M059J (cell line): Measurements from ENCODE around the gene CACNA1B. TPM values are rescaled to one million over a fixed set of nuclear protein-coding genes. Genes with fewer than 3 reads are reported as not detected.
"Not testable (repeated sequence)": the region's sequence is repeated elsewhere in the genome, so short reads cannot be mapped to it uniquely, and the experiment has no call there.

Experiments used
- DNase-seq: peaks from one replicate; pipeline ENCODE4 v3.0.0-alpha.2; 2012; ENCODE audit warnings: low read depth
- total RNA-seq: library from RNA; depleted of rRNA; stranded (reverse); fragments of >200 nt; shearing (Covaris generic); gene quantifications from 2 replicates; pipeline ENCODE4 v1.2.3, GENCODE V29; 2014

Gene CACNA1B
- total RNA-seq, 1 experiment from 2014 or later: not detected

DNA sequence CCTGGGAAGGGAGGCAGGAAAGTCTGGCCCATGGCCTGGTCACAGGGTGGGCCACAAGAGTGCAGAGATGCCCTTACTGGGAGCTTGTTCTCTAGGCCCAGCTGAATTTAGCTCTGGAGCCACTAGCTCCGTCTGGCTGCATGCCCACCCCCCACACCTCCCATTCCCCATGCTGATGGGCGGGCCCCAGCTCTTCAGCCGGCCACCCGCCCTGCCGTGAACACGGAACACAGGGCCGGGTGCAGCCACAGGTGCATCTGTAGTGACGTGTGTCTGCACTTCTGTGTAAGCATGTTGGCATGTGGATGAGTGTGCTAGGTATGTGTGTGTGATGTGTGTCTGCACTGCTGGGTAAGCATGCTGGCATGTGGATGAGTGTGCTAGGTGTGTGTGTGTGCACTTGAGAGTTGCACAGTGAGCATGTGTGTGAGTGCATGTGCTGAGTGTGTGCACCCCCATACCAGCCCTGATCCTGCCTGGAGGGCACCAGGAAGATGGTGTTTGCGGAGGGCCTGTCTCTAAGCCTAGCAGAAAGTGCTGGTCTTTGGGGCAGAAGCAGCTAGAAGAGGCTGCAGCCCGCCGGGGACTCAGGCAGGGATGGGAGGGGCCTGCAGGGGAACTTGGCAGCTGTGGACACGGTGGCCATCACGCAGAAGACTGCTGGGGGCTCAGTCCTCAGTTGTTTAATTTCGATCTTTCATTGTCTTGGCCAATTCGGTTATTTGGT lies 136.4 kb downstream of the CACNA1B start:
- DNase-seq: no peak

- DNase-seq: no peak
These were observed 137.0 kb downstream of the CACNA1B start for GRCh38 chr9:138014563-138014945.

- no peak for DNase-seq
These were observed 137.6 kb downstream of the CACNA1B start for GRCh38 chr9:138015021-138015829.

- no peak for DNase-seq
These were observed 139.0 kb downstream of the CACNA1B start for GRCh38 chr9:138016406-138017187.

- DNase-seq: no peak
These were observed 139.6 kb downstream of the CACNA1B start for GRCh38 chr9:138017200-138017599.

GRCh38 chr9:138019514-138019913 lies 141.9 kb downstream of the CACNA1B start:
- DNase-seq: not testable (repeated sequence)

DNA sequence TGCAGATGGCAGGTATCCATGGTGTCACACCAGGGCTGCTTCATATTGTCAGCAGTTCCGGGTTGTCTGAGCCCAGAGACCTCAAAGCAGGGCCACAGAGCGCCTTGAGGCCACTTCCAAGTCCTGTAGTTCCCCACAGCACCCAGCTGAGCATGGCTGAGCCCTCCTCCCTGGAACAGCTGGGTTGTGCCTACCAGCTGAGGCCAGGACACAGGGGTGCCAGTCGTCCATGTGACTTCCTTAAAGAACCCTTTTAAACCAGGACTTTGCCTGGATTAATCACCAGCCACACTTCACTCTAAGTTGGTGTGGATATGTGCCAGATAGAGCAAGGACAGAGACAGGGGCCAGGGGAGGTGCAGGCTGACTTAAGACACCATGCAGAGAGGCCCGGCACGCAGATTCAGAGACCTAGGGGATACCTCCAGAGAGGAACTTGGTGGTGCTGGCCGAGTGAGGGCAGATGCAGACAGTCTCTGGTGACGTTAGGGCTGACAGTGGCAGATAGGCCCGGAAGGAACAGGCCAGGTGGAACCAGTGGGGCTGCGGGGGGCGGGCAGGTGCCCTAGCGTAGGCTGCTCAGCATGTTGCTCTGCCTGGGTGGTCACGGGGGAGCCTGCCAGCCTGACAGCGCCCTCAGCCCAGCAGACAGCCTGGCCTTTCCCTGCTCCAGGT lies 142.7 kb downstream of the CACNA1B start:
- DNase-seq: no peak

GRCh38 chr9:138020795-138021182 lies 143.2 kb downstream of the CACNA1B start:
- no peak for DNase-seq

GRCh38 chr9:138021251-138022056 lies 143.9 kb downstream of the CACNA1B start:
- DNase-seq: no peak

DNA sequence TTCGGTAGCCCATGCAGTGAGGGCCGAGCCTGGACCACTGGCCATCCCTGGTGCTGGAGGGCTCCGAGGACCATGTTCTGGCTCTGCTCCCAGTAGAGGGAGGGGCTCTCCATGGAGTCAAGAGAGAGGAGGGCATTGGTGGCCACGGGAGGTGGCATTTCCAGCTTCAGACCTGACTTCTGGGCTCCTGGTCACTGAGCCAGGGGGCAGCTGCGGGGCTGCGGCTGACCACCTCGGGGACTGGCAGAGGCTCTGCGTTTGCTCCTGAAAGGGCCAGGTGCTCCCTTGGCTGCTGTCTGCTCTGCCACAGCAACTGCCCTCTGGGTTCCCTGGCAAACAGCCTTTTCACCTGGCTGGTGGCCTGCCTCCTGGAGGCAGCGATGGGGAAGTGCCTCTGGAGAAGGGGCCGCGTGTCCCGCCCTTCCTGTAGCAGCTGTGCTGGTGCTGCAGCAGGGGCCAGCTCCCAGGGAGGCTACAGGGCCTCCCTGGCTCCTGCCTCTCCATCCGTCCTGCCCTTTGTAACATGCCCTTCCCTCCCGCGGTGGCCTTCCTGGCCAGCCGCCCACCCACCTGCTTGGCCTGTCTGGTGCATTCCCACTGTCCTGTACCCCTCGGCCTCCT lies 144.6 kb downstream of the CACNA1B start:
- DNase-seq: no peak

- no peak for DNase-seq
These were observed 145.3 kb downstream of the CACNA1B start for GRCh38 chr9:138022756-138023393.

DNA sequence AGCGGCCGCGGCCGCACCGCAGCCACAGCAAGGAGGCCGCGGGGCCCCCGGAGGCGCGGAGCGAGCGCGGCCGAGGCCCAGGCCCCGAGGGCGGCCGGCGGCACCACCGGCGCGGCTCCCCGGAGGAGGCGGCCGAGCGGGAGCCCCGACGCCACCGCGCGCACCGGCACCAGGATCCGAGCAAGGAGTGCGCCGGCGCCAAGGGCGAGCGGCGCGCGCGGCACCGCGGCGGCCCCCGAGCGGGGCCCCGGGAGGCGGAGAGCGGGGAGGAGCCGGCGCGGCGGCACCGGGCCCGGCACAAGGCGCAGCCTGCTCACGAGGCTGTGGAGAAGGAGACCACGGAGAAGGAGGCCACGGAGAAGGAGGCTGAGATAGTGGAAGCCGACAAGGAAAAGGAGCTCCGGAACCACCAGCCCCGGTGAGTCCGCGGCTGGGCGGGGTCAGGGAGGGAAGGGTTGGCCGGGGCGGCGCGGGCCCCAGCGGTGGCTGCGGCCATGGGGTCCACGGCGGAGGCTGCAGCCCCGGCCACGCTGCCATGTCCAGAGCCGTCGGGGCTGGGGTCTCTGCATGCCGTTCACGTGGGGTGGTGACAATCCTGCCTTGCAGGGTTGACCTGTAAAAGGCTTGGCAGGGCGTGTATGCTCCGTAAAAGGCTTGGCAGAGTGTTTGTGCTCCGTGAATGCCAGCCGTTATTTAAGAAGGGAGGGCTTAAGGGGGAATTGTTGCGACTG lies 146.0 kb downstream of the CACNA1B start:
- DNase-seq: no peak

GRCh38 chr9:138024131-138024530 lies 146.5 kb downstream of the CACNA1B start:
- no peak for DNase-seq

DNA sequence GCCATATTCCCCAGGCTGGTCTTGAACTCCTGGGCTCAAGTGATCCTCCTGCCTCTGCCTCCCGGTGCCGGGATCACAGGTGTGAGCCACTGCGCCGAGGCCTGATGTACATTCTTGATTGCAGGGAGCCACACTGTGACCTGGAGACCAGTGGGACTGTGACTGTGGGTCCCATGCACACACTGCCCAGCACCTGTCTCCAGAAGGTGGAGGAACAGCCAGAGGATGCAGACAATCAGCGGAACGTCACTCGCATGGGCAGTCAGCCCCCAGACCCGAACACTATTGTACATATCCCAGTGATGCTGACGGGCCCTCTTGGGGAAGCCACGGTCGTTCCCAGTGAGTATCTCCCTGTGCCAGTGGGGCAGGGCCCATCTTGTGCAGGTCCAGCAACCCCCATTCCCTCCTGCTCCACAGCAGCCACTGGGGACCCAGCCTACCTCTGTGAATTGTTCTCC lies 147.3 kb downstream of the CACNA1B start:
- no peak for DNase-seq

DNA sequence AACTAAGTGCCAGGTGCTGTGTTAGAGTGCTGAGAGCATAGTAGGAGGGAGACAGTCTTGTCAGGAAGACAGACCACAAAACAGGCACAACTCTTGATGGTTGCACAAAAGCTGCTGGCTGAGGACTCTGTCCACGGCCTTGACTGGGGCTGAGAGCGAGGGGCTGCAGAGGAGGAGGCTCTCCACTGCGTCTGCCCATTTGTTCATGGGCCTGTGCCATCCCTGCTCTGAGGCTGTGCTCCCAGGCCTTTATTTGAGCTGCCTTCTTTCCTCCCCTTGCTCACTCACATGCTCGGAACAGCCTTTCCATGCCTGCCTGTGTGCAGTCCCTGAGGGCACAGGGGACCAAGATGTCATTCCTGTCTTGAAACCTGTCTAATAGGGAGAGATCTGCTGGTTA lies 147.8 kb downstream of the CACNA1B start:
- DNase-seq: no peak

DNA sequence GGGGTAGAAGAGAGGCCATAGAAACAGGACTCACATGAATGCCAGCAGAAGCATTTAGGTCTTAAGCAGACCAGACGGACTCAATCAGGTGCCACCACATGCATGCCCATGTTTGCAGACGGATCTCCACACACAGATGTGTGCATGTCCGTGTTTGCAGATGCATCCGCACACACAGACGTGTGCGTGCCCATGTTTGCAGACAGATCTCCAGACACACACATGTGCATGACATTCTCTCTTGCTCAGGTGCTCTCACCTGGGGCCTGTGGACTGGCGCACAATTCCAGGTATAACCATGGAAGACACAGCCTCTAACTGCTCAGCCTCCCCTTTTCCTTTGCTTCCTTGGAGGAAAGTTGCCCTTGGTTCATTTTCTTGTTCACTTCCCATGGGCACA lies 148.3 kb downstream of the CACNA1B start:
- no peak for DNase-seq

GRCh38 chr9:138028596-138028995 lies 151.0 kb downstream of the CACNA1B start:
- no peak for DNase-seq

- no peak for DNase-seq
These were observed 153.6 kb downstream of the CACNA1B start for GRCh38 chr9:138031186-138031585.

GRCh38 chr9:138033950-138034349 lies 156.4 kb downstream of the CACNA1B start:
- no peak for DNase-seq
